Measurements from ENCODE around the gene MSH4. TPM values are rescaled to one million over a fixed set of nuclear protein-coding genes. Genes with fewer than 3 reads are reported as not detected.

MSH4 gene
- total RNA-seq, 2 experiments from 2014 or later: 0.20 to 0.25 TPM

Other genes starting within 250 kb of the MSH4 start
- 1 to 10 TPM in 1 of 2 experiments, under 1 TPM in 1; 0.98 to 1.1 TPM for gene SLC44A5, start 185.8 kb upstream of the MSH4 start, total RNA-seq
- 10 to 100 TPM; 43.4 to 46.4 TPM for gene ACADM, start 72.2 kb upstream of the MSH4 start, total RNA-seq
- 10 to 100 TPM; 80.6 to 82.7 TPM for gene RABGGTB, start 10.6 kb upstream of the MSH4 start, total RNA-seq
- not detected for gene ASB17, start 135.5 kb downstream of the MSH4 start, total RNA-seq